HG03571 (cell line): ENCODE data around the gene TNK2.
A peak's percentile ranks its signal among the peaks of the same experiment; 100 is the strongest.

ENCODE experiments used
- ATAC-seq: cut with Tn5 transposase; IDR thresholded peaks from one replicate; pipeline ENCODE4 v1.9.1; 2021; ENCODE audit not compliant: unreplicated experiment

TNK2 gene

DNA sequence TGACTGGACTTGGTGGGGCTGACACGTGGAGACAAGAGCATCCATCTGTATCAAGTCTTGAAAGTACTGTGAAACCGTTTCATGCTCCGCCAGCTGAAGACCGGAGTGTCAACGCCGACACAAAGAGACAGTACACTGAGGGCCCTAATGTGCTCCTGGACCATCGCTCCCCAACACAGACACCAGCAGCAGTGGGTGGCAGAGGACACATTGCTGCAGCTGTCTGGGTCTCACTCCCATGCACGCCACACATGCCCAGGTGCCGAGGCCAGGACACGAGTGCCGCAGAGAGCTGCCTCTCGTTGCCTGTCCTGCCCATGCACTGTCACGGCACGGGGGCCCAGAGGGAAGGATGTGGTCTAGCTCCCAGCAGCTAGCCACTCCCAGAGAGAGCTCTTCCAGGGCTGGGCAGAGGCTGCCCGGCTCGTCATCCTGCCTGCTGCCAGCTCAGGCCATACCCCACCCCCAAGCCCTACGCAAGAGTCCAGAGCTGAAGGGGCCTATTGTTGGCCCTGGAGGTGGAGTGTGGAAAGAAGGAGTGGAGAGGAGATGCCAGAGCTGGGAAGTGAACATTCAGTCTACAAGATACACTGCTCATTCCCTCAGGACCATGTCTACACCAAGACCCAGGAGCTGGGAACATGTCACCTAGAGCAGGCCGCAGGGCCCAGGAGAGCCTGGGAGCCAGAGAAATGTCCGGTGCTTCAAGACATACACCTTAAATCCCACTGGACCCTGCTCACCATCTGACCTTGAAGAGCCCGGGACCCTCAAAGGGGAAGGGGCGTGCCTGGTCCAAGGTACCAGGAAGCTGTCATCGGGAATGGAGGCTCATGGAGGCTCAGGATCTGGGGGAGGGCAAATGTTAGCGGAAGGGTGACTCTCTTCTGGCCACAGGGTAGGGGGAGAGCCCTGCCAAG is 7.7 kb downstream of the TNK2 start:
- ATAC-seq = peak; percentile 45

DNA sequence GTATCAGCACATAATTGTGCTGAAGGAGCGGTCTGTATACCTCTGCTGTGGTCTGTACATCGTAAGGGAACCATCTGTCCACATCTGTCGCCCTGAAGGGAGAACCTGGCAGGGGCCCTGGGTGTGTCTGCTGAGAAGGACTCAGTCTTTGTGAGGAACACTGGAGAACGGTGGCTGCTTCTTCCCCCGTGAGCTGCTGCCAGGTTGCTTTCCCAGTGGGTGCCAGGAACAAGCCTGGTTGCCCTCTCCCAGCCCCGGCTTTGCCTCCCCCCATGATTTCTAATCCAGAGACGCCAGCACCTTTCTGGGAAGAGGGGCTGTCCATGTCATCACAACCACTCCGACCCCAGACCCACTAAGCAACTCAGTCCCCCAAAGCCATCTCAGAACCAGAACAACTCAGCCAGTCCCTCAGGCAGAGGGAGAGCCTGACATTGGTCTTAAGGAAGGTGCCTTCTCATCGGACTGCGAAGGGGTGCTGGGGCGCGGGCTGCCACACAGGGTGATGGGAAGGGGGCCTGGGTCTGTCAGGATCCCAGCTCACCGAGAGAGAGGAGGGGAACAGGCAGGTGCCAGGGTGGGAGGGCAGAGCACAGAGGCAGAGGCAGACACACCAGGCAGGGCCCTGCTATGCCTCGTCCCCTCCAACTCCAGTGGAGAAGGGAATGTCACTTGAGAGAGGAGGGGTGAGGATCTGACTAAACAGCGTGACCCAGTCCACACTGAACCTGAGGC is 8.5 kb downstream of the TNK2 start:
- ATAC-seq = no peak

DNA sequence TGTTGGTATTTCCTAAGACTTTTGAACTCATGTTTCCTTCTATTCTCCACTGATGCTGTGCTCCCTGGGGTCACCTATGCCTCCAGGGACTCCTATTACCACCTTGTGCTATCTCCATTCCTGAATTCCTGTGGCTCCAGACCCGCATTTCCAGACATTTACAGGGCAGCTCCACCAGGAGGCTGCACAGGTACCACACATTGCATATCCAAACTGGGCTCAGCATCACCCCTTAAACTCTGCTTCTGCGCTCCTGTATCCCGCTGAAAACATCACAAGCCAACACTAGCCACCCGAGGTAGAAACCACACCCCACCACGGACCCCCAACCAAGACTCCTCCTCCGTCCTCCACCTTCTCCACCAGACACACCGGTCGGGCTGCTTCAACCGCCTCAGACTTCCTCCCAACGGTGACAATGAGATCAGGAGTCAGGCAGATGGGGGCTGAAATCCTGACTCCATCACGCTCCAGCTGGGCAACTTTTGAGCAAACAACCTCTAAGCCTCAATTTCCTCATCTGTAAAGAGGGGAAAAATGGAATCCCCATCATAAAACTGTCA is 10.4 kb downstream of the TNK2 start:
- no peak for ATAC-seq

DNA sequence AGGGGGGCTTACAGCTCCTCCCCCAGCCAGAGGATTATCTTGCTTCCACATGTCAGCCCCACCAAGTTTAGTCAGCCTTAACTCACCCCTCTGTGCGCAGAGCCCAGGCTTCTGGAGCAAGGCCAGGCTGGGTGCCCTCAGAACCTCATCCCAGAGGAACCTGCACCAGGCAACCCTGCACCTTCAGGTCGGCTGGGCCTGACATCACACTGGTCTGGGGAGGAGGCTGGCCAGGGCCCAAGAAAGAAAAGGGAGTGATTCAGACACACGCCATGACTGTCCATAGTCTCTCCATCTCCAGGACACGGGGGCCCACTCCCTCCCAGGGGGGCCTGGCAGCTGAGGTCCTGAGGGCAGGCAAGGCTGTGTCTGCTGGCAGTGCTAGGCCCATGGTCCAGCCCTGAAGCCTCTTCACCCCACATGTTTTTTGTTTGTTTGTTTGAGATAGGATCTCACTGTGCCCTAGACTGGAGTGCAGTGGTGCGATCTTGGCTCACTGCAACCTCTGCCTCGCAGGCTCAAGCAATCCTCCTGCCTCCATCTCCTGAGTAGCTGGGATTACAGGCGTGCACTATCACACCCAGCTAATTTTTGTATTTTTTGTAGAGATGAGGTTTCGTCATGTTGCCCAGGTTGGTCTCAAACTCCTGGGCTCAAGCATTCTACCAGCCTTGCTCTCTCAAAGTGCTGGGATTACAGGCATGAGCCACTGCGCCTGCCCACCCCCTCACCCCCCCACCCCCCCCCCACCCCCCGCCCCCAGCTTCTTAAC is 11.1 kb downstream of the TNK2 start:
- no peak for ATAC-seq

DNA sequence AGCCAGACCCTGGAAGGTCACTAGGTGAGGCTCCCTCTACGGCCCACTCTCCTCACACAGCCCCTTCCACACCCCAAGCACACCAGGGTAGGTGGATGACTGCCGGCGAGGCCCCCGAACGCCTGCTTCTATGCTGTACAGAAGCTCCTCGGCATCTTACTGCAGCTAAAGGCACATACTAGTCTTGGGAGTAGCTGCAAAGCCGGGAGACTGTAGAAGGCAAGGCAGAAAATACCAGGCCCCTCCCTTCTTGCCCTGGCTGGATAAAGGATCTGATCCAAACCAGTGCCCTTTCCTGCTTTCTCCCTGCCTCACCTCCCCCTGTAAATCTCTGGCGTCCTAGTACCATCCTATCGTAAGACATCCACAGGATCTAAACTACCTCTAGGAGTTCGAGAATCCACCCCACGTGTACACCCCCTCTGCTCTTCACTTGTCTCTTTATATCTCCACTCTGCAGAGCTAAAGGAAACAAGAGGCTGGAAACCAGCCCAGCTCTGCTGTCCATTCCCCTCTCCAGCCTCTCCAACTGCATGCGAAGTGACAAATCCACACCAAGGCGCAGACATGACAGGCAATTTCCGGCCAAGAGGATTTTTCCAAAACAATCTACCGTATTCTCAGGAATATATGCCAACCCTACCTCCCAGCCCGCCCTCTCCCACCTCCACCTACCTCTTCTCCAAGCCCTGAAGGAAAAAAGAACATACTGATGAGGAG is 11.8 kb downstream of the TNK2 start:
- peak; percentile 4 for ATAC-seq

DNA sequence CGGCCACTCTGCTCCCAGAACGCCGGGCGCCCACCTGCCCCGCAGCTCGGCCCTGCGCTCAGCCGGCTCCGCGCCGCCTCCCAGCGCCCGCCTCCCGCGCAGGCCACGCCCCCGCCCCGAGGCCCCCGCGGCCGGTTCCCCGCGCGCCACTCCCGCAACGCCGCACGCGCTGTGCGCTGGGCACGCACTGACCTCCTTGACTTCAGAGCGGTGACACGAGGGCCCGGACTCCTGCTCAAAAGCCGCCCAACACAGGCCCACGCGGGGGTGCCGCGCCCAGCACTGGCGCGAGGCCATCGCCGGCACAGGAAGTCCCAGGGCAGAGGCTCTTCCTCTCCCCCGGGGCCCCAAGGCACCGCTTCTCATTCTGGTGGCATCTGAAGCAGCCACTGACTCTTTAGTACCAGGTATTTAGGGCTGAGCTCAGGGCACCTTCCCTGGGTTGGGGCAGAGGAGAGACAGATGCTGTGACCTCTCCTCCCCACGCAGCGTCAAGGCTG is 12.4 kb downstream of the TNK2 start:
- peak; percentile 41 for ATAC-seq

DNA sequence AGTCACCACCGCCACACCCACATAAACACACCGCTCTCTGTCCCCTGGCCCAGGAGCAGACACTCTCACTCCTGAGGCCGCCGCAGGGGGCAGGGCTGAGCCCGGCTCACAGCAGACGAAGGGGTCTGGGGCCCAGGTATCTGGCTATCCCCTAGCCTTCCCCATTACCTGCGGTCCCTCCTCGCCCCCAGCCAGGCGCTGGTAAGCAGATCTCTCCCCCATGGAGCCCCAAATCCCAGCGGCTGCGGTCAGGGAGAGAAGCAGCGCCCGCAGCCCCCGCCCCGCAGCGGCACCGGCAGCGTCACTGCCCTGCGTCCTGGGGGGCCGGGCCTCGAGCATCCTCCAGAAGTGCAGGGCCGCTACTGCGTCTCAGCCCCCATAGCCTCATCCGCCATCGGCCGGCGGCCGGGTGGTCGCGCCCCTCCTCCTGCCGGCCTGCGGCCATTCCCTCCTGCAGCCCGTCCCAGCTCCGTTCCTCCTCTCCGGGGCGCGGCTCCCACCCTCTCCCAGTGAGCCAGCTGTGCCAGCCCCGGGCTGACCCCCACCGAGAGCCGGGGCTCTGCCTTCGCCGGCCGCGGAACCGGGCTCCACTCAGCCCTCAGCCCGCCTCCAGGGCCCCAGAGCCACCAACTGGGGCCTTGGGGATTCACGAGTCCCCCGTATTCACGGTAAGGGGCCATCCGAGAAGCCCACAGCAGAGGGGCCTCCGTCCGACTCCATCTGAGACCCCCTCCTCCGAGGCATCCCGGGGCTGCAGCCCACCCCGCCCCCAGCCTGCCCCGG is 13.1 kb downstream of the TNK2 start:
- peak; percentile 48 for ATAC-seq

DNA sequence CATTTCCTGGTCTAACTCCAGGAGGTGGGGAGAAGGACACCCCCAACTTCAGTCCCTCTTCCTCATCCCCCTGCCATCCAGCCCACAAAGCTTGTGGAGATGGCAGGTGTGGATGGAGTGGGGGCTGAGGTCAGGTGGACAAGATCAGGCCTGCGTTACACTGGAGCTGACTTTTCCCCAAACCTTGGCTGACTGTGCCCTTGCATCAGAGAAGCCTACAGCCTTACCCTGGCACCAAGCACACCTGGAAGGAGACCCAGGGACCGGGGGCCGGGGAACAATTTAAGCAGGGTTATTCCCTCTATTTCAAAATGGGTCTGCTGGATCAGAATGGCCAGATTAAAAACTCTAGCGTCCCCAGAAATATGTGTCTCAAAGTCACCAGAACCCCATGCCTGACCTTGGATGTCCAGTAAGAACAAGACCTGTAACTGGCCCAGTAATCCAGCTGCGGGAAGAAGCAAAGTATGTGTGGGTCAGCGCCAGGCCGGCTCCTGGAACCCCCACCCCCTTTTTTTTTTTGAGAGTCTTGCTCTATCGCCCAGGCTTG is 14.4 kb downstream of the TNK2 start:
- no peak for ATAC-seq

DNA sequence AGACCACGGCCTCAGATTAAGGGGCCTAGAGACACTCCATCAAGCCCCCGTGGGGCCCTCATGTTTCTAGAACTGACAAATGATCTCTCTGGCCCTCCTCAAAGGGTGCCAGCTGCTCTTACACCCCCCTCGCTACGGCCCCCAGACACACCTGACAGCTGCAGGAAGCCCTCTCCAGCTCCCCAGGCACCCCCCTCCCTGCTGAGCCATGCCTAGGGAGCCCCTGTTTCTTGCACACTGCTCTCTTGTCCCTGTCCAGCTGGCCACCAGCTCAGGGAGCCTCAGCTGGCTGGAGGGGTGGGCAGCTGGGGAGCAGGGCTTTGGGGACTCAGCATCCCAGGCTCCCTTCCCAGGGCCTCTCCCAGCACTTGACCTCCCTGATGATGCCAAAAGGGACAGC is 14.8 kb downstream of the TNK2 start:
- no peak for ATAC-seq

DNA sequence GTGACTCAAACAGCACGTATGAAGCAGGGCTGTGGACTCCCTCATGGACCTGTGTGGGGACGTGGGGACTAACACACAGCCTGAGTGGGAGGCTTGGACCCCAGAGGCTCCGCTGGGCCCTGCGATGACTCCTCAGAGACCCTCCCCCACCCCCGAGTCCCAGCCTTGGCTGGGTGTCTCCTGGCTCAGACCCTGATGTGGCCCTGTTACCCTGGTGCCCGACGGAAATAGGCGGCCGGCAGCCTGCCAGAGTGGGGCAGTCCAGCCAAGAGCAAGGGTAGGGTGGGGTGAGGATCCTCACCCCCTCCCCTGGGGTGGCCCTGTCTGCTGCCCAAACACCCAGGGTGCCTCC is 15.3 kb downstream of the TNK2 start:
- no peak for ATAC-seq

DNA sequence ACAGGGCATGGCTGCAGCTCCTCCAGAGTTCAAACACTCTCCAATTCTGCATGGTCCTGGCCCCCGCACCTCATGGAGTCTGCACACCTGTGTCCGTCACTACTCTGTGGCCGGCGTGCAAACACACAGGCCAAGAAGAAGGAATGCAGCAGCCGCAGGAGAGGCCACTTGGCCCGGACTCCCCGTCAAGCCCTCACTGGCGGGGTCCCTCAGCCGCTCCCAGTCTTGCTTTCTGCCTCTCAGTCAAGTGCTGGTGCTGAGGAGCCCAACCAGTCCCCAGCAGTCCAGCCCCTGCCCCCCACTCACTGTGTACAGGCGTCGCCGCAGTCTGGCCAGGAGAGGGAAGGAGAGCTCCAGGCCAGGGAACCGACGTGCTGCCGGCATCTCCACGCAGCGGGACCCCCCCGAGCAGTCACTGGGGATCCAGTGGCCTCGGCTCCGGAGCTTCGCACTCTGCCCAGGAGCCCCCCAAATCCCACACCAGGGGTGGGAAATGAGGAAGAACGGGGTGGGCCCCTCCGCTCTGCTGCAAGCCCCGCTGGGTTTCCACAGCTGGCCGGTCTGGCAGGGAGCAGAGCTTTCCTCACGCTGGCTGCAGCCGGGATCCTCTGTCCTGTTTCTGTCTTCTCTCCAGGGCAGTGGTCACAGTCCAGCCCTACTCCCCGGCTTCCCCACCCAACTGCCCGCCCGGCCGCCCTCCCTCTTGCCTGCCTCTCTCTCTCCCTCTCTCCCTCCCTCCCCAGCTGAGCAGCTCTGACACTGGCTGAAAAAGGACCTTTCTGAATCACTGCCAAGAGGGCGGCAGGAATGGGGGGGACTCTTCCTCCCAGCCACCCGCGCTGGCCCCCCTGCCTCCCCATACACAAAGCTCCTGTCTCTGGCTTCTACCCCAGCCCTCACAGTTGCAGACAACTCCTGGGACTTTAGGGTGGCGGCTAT is 16.0 kb downstream of the TNK2 start:
- ATAC-seq = no peak

DNA sequence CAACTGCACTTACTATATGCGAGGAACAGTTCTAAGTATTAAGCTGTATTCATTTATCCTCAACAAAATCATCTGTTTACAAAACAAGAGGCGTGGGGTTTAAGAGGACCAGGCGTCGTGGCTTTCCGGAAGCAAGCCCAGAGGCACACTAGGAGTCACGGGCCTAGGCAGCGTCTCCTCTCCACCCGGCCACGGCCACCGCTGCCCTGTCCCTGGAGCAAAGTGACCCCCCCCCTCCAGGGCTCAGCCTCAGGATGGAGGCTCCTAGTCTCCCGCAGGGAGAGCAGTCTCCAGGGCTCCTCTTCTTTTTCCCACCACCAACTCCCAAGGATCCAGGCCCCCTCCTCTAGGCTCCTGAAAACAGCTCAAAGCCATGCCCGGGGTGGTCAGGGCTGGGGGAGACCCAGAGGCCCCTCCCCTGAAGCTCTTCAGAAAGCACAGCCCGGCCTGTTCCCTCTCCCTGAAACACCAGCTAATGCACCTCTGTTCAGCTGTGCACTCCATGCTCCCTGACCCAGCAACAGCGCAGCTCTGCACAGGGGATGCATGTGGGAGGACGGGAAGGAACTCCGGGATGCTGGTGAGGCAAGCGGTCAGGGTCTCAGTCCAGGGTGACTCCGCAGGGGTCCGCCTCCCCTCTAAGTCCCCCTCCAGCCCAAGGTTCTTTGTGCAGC is 16.8 kb downstream of the TNK2 start:
- no peak for ATAC-seq

DNA sequence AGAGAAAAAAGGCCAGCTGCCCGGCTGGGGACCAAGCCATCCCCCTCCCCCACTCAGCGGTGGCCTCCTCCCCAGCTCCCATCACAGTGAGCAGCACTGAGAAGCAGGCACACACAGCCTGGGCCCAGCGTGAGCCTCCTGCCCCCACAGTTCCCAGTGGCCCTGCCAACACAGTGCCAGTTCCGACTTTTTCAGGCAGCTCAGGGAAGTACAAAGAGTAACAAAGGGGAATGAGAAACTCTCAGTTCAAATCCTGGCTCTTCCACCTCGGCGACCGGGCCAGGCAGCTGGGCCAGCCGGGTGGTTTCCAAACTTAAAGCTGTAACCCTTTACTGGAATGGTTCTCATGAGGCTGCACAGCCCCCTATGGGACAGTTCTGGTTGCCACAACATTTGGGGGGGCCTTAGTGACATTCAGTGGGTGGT is 18.5 kb downstream of the TNK2 start:
- ATAC-seq = no peak

DNA sequence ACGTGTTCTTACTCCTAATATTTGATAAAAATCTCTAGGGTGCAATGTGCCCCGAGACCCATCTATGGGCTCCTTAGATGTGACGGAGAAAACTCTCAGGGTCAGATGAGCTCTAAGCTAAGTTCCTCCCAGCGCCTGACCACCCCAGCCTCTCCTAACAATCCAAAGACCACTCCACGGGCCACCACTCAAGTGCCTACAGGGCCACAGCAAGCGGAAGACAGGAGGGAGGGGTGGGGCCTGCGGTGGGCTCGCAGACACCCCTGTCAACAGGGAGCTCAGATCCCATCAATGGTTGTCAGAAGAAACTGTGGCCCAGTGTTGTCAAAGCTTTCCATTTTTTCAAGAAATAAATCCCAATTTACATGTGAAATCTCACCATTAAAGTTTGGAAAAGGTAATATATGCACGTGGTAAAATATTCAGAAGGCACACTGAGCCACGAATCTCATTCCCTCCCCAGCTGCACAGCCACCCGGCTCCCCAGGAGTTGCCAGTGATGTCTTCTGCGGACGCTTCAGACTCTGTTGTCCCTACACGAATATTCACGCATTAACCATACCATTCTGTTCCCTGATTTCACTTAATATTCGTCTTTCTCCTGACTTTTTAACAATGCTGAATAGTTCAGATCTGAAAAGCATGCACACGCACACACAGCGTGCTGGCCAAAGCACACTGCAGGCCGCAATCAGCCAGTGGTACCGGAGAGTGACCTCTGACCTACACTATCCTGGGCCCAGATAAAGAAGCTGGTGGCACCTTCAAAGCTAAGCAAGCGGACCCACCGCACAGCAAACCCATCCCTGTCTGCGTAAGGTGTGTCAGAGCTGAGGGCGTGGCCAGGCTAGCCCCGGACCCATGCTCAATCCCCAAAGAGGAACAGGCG is 19.1 kb downstream of the TNK2 start:
- no peak for ATAC-seq

DNA sequence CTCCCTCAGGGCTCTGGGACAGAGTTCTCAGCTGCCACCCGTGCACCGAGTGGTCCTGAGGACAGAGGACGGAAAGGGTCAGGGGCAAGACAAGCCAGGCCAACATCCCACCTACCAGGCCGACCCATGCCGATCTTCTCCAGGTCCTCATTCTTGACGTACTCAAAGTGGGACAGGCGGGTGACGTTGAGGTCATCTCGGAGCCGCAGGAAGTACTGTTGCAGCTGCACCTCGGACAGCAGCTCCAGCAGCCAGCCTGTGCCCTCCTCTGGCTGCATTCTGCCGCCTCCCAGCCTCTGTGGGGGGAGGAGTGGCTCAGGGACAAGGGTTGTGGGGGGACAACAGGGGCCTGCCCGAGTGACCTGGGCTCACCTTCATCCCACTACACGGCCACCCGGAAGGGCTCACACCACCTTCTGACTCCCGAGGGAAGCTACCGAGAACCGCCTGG is 20.0 kb downstream of the TNK2 start:
- no peak for ATAC-seq

DNA sequence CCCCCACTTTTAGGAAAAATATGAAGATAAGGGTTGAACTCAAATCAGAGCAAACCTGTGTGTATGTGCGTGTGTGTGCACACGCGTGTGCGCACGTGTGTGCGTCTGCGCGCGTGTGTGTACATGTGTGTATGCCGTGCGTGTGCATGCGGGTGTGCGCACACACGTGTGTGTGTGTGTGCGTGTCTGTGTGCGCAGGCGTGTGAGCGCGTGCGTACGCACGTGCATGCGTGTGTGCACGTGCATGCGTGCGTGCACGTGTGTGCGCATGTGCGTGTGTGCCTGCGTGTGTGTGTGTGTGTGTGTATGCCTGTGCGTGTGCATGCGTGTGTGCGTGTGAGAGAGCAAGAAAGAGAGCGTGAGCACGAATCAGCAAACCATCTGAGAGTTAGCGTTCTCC is 20.7 kb downstream of the TNK2 start:
- ATAC-seq = no peak
